GM19438 (cell line): Measurements from ENCODE around the gene SLAMF6.

ENCODE experiments used
- ATAC-seq: cut with Tn5 transposase; IDR thresholded peaks from one replicate; pipeline ENCODE4 v1.9.1; 2021; ENCODE audit warnings: low read depth; ENCODE audit not compliant: unreplicated experiment

SLAMF6 gene

GRCh38 chr1:160437432-160438316, 85.4 kb downstream of the SLAMF6 start:
- peak; percentile 81 for ATAC-seq

- no peak for ATAC-seq
Measured at GRCh38 chr1:160436966-160437365, 86.1 kb downstream of the SLAMF6 start.
